ENCODE measurements around the gene GLIPR2. TPM values are rescaled to one million over a fixed set of nuclear protein-coding genes. Genes with fewer than 3 reads are reported as not detected.
"Not testable (repeated sequence)": the region's sequence is repeated elsewhere in the genome, so short reads cannot be mapped to it uniquely, and the experiment has no call there.

Gene GLIPR2
- total RNA-seq, 1 donor from 2014 or later: 52.2 TPM

DNA sequence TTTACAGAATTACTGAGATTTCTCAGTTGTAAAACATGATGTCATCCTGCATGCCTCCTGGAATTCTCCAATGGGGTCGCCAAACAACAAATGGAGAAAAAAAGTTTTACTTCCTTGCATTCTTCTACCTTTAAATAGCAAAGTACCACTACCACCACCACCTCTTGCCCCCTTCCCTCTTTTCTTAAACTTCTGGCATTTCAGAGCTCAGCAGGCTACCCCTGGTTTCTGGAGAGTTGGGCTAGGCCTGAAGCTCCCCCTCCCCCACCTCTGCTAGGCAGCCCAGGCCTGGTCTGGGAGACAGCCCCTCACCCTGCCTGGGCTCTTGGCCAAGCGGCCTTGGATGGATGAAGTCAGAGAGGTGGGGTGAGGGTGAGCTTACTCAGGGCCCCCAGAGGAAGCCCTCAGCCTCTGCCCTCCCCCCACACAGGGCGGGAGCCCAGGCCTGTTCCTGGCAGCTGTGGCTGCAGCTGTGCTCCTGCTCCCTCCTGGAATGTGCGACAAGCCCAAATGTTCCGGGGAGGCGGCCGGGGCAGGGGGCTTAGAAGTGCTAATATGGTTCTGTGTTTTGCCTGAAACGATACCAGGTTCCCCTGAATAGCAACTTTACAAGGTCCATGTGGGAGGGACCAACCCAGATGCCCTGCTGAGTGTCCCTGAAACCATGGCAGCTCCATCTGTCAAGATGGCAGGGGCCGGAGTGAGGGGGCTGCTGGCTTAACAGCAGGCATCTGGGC lies 26.7 kb downstream of the GLIPR2 start:
- peak; percentile 78 to 84 for DNase-seq (ENCODE audit: low read depth in 2 of 2)

DNA sequence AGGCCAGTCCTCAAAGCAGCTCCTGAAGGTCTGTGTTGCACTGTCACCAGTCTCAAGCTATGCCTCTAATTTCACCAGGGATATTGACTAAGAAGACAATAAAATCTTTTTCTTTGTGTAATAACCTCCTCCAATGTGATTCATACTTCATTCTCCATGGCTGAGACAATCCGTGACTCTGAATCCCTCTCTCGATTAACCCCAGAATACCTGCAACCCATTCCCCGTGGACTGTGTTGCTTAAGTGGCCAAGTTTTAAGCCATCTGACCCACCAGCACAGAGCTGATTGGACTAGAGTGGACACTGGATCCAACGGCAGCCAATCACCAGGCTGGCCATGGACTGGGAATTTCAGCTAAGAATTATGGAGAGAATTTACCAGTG lies 27.2 kb downstream of the GLIPR2 start:
- peak in 1 of 2 donors; percentile 12 for DNase-seq (ENCODE audit: low read depth in 2 of 2)

DNA sequence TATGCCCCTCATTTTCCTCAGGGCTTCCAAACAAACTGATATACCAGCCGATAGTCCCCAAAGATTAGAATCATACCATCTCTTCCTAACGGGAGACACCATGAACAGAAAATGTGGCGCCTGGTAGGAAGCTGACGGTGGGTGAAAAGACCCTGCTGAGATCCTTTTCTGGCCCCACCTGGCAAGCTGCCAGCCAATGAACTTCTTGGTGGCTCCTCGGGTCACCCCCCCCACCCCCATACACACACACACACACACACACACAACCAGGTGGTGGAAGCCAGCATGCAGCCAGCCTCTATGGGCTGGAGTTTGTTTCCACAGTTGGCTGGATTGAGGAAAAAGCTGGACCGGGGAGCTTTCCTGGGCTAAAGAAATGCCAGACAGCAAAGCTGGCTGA lies 27.8 kb downstream of the GLIPR2 start:
- DNase-seq (ENCODE audit: low read depth in 2 of 2): no peak

DNA sequence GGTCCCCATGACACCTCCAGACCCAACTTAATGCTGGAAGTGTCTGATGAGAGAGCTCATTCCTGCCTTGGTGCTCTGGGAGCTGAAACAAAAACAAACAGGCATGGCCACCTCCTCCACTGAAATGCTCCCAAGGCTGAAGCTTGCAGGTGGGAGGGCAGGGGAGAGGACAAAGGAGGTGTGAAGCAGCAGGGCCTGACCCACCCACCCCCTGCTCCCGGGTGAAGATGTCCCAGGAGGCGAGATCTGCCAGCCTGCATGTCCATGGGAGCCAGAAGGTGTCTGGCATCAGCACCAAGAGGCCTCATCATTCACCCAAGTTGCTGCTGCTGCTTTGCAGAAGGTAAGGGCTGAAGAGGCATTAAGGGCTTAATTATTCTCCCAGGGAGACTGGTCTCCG lies 28.5 kb downstream of the GLIPR2 start:
- DNase-seq (ENCODE audit: low read depth in 2 of 2): no peak

DNA sequence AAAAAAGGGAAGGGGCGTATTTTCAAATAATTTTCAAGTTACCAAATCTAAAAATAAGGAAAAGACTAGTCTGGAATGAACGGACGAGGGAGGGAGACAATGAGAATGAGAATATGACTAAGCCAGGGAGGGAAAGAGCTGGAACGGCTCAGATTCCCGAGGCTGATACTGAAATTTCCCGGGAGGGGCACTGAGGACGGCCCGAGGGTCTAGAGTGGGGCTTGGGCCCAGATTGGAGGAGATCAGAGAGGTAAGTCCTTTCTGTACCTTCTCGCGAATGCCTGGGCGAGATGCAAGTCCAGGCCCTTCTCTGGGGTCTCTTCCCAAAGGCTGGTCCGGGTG lies 29.3 kb downstream of the GLIPR2 start:
- DNase-seq (ENCODE audit: low read depth in 2 of 2): no peak

DNA sequence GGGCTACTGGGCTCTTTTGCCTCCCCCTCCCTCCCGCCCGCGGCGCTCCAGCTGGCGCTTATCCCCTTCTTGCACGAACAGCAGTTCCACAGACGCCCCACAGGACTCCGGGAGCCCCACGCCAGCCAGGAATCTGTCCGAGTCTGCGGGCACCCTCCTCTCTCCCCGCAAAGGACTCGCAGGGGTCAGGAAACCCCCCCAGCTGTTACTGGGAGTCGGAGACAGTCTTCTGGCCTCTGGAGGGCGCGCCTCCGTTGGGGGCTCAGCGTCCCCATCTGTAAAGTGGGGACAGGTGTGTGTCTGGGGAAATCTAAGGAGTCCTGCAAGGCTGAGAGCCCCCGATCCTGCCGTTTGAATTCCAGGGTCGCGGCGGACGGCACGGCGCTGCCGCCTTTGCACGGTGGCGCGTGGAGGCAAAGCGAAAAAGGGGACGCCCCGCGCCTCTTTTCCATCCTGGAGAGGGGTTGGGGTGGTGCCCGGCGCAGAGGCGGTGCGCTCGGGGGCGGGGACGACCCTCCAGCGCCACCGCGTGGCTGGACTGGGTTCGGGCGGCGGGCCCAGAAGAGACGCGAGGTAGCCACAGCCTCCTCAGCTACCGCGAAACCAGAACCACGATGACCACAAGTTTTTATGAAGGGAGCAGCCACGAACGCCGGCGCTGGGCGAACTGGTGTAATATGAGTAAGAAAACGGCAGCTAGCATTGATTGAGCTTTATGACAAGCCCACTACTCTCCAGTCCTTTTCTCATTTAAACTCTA lies 29.8 kb downstream of the GLIPR2 start:
- peak; percentile 70 to 82 for DNase-seq (ENCODE audit: low read depth in 2 of 2)

DNA sequence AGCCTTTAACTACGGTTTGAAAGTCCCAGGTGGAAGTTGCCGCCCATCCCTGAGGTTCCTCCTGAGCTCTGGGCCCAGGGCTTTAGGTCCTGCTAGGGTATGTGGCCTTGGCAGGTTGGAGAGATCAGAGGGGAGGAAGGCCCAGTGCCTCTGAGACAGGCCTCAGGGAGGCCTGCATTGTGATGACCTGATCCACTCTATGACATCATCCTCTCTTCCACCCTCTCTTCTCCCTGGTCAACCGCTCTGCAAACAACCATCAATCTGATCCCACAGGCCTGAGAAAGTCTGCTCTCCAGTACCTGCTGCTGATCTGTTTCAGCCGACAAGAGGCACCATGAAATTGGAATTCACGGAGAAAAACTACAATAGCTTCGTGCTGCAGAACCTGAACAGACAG lies 32.6 kb downstream of the GLIPR2 start, which contains the start of gene CCIN:
Gene CCIN, plus strand, starts transcription at position 223 of the 400 bp plus-strand sequence. Its CDS starts 115 bp downstream, at position 338.
- no peak for DNase-seq (ENCODE audit: low read depth in 2 of 2)

DNA sequence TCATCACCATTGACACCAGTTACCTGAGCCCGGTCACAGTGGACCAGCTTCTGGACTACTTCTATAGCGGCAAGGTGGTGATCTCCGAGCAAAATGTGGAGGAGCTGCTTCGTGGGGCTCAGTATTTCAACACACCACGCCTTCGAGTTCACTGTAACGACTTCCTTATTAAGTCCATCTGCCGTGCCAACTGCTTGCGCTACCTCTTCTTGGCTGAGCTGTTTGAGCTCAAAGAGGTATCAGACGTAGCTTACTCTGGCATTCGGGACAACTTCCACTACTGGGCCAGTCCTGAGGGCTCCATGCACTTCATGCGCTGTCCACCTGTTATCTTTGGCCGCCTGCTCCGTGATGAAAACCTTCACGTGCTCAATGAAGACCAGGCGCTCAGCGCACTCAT lies 33.2 kb downstream of the GLIPR2 start:
- DNase-seq (ENCODE audit: low read depth in 2 of 2): no peak

DNA sequence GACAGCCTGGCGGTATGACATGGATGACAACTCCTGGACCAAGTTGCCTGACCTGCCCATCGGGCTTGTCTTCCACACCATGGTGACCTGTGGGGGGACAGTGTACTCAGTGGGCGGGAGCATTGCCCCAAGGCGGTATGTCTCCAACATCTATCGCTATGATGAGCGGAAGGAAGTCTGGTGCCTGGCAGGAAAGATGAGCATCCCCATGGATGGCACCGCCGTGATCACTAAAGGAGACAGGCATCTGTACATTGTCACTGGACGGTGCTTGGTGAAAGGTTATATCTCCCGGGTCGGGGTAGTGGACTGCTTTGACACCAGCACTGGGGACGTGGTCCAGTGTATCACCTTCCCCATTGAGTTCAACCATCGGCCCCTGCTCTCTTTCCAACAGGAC lies 34.0 kb downstream of the GLIPR2 start:
- no peak for DNase-seq (ENCODE audit: low read depth in 2 of 2)

DNA sequence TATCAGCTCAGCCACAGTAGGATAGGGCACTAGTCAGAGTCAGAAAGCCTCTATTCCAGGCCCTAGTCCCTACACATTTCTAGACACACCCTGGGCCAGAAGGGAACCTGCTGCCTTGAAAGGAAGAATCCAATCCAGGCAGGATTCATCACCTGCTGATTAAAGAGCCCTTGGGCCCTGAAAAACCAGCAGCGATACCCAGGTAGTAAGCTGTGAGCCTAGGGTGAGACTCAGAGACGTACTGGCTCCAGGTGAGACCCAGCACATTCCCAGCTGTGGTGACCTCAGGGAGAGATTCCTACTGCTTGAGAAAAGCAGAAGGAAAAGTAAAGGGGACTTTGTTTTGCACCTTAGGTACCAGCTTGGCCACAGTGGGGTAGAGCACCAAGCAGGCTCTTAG lies 37.3 kb downstream of the GLIPR2 start:
- no peak for DNase-seq (ENCODE audit: low read depth in 2 of 2)

DNA sequence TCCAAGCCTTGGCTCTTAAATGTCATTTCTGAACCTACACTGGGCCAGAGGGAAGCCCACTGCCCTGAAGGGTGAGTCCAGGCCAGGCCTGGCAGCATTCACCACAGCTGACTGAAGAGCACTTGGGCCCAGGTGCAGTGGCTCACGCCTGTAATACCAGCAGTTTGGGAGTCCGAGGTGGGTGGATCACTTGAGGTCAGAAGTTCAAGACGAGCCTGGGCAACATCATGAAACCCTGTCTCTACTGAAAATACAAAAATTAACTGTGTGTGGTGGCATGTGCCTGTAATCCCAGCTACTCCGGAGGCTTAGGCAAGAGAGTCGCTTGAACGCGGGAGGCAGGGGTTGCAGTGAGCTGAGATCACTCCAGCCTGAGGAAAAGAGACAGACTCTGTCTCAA lies 37.7 kb downstream of the GLIPR2 start:
- no peak for DNase-seq (ENCODE audit: low read depth in 2 of 2)

DNA sequence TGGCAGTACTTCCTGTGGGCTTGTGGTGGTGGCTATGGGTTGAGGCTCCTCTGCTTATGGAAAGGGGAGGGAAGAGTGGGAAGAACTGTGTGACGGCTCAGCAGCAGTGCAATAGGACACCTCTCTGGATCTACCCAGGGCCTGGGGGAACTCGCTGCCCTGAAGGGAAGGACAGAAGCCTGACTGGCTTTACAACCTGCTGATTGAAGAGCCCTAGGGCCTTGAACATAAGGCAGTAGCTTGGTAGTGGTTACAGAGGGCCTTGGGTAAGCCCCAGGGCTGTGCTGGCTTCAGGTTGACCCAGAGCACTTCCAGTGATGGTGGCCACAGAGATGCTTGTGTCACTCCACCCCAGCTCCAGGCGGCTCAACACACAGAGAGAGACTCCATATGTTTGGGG lies 38.2 kb downstream of the GLIPR2 start:
- DNase-seq (ENCODE audit: low read depth in 2 of 2): no peak

DNA sequence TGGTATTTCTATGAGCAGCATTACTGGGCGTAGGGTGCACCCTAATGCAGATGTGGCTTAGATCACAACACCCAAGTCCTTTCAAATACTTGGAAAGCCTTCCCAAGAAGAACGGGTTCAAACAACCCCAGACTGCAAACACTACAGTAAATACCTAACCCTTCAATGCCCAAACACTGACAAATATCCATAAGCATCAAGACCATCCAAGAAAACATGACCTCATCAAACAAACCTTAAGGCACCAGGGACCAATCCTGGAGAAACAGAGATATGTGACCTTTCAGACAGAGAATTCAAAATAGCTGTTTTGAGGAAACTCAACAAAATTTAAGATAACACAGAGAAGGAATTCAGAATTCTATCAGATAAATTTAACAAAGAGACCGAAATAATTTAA lies 38.7 kb downstream of the GLIPR2 start:
- not testable (repeated sequence) for DNase-seq (ENCODE audit: low read depth in 2 of 2)

DNA sequence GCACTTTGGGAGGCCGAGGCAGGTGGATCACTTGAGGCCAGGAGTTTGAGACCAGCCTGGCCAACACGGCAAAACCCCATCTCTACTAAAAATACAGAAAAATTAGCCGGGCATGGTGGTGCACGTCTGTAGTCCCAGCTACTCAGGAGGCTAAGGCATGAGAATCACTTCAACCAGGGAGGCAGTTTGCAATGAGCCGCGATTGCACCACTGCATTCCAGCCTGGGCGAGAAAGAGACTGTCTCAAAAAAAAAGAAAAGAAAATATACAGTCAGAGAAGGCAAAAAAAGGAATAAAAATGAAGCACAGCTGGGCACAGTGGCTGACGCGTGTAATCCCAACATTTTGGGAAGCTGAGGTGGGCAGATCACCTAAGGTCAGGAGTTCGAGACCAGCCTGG lies 40.0 kb downstream of the GLIPR2 start:
- not testable (repeated sequence) for DNase-seq (ENCODE audit: low read depth in 2 of 2)

DNA sequence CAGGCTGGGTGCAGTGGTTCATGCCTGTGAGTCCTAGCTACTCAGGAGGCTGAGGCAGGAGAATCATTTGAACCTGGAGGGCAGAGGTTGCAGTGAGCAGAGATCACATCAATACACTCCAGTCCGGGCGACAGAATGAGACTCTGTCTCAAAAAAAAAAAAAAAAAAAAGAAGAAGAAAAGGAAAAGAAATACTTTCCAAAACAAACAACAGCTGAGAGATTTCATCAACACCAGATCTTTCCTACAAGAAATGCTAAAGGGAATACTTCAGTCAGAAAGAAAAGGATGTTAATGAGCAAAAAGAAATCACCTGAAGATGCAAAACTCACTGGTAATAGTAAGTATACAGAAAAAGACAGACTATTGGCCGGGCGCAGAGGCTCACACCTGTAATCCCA lies 41.0 kb downstream of the GLIPR2 start:
- DNase-seq (ENCODE audit: low read depth in 2 of 2): no peak

DNA sequence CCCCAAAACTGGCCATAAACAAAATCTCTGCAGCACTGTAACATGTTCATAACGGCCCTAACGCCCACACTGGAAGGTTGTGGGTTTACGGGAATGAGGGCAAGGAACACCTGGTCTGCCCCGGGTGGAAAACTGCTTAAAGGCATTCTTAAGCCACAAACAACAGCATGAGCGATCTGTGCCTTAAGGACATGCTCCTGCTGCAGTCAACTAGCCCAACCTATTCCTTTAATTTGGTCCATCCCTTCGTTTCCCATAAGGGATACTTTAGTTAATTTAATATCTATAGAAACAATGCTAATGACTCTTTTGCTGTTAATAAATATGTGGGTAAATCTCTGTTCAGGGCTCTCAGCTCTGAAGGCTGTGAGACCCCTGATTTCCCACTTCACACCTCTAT lies 43.7 kb downstream of the GLIPR2 start:
- DNase-seq (ENCODE audit: low read depth in 2 of 2): not testable (repeated sequence)

DNA sequence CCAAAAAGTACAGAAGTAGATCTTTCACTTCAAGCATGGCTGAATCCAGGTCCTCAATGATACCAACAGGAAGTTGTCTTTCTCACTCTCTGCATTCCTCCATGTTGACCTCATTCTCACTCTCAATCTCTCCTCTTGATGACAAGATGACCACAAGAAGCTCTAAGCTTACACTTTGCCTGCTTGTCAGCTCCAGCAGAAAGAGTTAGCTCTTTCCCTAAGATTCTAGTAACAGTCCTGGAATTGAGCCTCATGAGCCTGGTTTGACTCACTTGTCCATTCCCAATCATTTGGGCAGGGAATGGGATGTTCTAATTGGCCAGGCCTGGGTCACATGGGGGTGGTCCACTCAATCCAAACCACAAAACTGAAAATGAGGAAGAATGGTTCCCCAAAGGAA lies 50.9 kb downstream of the GLIPR2 start:
- DNase-seq (ENCODE audit: low read depth in 2 of 2): peak in 1 of 2 donors; percentile 29

DNA sequence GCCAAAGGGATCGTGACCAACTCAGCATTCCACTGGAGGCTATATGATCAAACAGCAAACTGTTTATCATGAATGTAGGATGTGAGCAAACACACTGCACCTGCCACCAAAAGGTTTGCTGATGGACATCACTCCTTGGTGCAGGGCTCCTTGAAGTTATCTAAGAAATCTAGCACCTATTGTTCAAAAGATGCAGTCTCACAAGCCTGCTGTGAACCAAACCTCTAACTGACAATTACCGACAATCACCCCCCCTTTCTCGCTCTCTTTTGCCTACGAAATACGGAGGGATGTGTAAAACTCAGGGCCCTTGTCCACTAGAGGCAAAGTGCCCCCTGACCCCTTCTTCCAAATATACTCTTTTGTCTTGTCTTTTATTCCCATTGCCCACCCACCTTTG lies 51.7 kb downstream of the GLIPR2 start:
- no peak for DNase-seq (ENCODE audit: low read depth in 2 of 2)

DNA sequence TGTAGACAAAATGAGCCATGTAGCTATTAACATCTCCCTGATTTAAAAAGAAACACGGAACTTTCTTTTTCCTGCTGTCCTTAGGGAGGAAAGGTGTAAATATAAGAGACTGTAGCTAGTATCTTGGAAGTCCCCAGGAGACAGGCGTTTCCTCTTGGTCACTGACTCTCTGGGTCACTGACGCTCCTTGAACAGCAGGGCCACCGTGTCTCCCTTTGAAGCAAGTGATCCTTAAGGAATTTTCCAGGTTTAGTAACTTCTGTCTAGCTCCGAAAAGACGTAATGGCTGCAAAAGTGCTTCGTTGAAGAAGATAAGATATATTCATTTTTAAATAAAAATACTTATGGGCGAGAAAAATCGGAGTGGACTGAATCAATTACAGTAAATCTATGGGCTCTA lies 53.4 kb downstream of the GLIPR2 start:
- peak in 1 of 2 donors; percentile 50 for DNase-seq (ENCODE audit: low read depth in 2 of 2)

DNA sequence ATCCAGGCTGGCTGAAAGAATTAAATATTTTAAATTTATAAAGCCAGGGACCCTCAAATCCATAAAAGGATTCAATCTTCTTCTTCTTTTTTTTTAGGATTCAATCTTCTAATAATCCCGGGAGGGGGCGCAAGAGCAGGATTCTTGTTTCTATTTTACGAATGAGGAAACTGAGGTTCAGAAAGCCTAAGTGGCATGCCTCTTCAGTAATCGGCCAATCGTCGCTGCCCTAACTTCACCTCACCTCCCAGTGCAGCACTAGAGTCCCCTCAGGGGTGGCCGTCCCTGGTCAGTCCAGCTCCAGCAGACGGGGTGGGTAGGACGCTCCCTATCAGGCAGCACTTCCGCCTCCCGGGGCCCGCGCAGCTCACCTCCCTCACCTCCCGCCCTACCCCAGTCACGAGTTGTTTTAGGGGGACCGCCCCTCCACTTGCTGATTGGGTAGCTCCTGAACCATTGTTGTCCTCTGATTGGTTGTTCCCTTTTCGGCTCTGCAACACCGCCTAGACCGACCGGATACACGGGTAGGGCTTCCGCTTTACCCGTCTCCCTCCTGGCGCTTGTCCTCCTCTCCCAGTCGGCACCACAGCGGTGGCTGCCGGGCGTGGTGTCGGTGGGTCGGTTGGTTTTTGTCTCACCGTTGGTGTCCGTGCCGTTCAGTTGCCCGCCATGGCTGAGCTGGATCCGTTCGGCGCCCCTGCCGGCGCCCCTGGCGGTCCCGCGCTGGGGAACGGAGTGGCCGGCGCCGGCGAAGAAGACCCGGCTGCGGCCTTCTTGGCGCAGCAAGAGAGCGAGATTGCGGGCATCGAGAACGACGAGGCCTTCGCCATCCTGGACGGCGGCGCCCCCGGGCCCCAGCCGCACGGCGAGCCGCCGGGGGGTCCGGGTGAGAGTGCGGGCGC lies 54.1 kb downstream of the GLIPR2 start, which contains the start of gene CLTA:
Gene CLTA, plus strand, starts transcription at position 534 of the 902 bp plus-strand sequence. Its CDS starts 136 bp downstream, at position 670.
- peak; percentile 99 for DNase-seq (ENCODE audit: low read depth in 2 of 2)

DNA sequence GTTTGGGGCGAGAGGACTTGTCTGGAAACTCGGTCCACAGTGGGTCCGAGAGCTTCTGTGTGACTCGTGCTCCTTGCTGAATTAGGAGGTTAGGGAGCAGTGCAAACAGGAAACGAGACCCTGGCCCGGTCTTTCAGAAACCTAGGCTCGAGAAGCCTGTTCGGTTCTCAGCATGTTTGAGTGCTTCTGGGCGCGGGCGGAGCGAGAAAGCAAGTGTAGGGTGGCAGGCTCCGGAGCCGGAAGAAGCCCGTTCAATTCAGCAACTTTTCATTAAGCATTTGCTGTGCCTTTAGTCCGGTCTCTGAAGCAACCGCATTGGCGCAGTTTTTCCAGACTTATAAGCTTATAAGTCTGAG lies 54.7 kb downstream of the GLIPR2 start:
- DNase-seq (ENCODE audit: low read depth in 2 of 2): peak; percentile 40 to 50

DNA sequence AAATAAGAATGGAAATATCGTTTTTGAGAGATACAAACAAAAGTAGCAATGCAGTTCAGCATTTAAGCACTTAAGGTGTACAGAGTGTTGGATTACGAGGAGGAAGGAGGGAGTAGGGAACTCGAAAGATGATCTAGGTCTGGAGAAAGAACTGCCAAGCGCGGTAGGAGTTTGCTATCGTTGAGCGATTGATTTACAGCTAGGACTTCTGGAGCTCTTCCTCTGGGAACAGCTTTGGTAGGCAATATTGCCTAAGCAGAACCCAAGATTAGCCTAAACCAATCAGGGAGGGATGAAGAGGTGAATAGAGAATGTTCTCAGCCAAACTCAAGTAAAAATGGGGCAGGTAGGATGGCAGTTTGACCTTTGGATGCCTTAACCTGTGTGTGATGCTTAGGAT lies 55.2 kb downstream of the GLIPR2 start:
- no peak for DNase-seq (ENCODE audit: low read depth in 2 of 2)
